Hematopoietic multipotent progenitor cell treated with erythropoietin and hydrocortisone succinate and interleukin-3 and kit ligand, for 6 days (in vitro differentiated cells): ENCODE results near the gene TBC1D22A.

ENCODE experiments used
- DNase-seq: peaks from one replicate; pipeline ENCODE4 v3.0.0-alpha.2; 2015

Gene TBC1D22A

GRCh38 chr22:46862418-46863324 is 100.2 kb downstream of the TBC1D22A start:
- DNase-seq: no peak

GRCh38 chr22:46863794-46864193 is 101.3 kb downstream of the TBC1D22A start:
- DNase-seq: no peak

GRCh38 chr22:46864314-46865051 is 102.0 kb downstream of the TBC1D22A start:
- DNase-seq: no peak

GRCh38 chr22:46865052-46865434 is 102.6 kb downstream of the TBC1D22A start:
- DNase-seq: no peak

DNA sequence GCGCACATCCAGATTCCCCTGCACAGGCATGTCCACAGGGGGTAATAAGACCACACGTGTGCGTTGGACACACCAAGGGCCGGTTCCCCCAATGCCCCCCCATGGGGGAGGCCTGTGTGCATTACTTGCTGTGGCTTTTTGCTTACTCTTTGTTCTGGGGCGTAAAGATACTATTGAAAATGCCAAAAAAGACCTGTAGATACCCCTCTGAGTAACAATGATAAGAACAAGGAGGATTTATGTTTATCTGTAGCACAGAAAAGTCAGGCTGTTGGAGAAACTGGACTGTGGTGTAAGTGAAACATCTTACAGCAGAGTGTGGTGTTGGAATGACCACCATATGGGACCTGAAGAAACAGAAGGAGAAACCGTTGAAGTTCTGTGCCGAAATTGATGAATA is 103.2 kb downstream of the TBC1D22A start:
- DNase-seq: no peak

- DNase-seq: no peak
Observed at GRCh38 chr22:46866591-46866990, 104.1 kb downstream of the TBC1D22A start.

- no peak for DNase-seq
Observed at GRCh38 chr22:46867106-46867505, 104.7 kb downstream of the TBC1D22A start.

DNA sequence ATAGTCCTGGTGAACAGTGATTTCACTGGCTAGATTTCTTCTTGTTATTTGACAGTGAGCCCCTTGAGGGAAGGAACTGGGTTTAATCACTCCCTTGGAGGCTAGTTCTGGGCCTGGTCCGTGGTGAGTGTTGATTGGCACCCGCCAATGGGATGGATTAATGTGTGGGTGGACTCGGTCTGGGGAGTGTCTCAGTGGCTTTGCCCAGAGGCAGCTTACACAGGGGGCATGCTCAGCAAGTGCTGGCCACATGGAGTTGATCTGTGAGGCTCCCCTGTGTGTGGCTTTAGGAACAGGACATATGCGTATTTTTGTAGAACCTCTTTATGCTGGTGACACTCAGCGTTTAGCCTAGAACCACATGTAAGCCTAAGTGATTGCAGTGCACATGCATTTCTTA is 106.9 kb downstream of the TBC1D22A start:
- no peak for DNase-seq

GRCh38 chr22:46869831-46870441 is 107.5 kb downstream of the TBC1D22A start:
- DNase-seq: no peak

DNA sequence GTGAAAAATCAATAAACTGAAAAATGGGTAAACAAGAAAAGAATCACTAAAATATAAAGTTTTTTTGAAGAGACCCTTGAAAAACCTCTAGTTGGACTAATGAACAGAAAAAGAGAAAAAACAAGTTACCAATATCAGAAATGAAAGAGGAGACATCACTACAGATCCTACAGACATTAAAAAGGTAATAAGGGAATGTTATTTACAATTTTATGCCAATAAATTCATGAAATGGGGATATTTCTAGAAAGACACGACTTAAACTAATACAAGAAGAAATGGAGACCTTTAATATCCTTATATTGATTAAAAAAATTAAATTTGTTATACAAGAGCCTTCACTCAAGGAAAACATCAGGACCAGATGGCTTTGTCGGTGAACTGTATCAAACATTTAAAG is 109.4 kb downstream of the TBC1D22A start:
- no peak for DNase-seq

DNA sequence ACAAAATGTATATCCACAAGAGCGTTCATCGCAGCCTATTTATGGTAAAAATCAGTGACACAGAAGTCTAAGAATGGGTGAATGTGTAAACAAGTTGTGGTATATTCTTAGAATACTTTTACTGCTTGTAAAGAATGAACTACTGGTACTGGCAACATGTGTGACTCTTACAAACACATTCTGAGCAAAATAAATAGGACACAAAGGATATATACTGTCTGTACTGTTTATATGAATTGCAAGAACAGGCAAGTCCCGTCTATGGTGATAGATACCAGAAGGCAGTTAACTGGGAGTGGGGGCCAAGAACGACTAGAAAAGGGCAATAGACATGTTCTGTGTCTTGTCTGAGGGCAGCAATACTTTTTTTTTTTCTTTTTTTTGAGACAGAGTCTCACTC is 112.6 kb downstream of the TBC1D22A start:
- no peak for DNase-seq

DNA sequence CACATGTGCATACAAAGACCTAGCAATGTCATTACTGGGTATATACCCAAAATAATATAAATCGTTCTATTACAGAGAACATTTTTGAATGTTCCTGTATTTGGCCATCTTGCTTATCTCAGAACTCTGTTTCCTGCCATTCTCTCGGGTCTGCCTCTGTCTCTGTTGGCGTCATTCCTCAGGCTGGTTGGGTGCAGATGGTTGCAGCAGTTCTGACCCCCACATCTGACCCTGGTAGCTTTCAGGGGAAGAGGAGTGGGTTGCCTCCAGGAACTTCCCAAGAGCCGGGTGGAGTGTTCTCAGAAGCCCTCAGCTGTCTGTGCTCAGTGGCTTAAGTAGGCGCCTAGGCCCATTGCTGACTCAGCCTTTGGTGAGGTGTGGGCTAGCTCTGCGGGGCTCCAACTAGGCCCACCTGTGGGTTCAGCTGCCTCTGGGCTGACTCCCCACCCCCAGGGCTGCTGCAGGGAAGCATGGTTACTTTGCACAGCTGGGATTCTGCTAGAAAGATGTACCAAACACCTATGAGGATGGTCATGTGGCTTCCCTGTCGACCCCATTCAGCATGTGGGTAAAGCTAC is 114.0 kb downstream of the TBC1D22A start:
- peak; percentile 8 for DNase-seq

DNA sequence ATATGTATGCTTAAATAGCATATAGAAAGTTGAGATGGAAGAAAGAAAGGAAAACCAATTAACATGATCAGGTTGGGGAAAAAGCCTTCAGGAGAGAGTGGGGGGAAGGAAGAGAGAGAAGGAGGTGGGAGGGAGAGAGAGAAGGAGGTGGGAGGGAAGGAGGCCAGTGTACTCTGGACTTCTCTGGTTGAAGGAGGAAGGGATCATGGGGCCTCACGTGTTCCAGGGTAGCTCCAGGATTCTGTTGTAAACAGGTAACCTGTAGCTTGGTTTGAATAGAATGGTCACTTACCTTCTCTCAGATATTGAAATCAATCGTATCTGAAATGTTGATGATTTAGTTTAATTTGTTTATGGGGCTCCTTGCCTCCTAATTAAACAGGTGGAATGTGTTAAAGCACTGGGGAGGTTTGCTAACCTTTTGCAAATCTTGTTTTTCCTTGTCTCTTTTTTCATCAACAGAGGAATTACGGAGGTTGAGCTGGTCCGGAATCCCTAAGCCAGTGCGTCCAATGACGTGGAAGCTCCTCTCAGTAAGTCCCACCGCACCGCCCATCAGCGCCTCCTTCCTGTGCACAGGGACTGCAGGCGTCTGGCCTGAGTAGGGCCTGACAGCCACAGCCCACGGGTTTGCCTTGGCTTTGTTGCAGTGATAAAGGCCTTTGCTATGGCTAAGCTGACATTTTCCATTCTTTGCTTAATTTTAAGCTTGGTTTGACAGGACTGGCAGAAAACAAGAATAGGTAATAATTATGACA is 115.9 kb downstream of the TBC1D22A start:
- no peak for DNase-seq

DNA sequence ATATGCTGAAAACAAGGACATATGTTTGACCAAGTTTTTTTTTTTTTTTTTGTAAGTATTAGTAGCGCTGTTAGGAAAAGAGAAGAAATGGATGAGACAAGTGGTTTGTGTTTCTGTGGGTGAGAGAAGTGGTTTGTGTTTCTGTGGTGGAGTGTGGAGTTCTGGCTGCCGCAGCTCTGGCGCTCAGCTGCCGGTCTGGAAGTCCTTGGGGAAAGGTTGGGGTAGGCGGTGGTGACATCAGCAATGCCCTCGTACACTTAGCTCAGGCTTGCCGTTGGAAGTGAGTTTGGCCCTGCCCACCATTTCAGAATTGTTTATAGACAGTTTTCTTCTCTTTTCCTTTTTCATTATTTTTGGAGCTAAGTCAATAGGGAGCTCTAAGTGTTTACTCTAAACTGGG is 116.6 kb downstream of the TBC1D22A start:
- DNase-seq: no peak

DNA sequence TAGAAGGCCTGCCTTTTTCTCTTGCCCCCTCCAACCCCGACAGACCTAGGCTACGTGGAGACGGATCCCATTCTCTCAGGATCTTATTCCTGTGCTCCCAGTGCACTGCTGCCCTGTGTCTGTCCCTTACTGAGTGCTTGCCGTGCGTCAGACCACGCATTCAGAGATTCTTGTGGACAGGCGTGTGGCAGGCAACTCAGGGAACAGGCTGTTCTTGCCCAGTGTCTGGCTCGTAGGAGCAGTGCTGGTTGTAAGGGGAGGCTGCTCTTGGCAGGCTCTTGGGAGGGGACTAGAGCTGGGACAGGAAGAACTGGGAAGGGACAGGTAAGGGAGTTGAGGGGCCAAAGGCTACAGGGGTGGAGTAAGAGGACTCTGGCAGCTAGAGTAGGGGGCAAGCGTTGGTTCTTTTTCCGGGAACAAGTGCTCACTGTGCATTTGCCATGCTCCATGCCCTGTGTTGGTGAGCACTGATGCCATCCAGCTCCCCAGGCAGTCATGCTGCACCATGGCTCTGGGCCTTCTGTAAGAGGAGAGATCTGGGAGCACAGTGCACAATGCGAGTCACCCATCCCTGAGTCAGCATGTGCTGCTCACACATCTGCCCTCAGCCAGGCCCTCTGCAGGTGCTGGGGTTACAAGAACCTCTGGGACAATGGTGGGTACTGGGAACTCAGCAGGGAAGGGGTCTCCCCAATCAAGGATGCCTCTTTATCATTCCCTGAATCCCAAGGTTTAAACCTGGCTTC is 119.1 kb downstream of the TBC1D22A start:
- no peak for DNase-seq

- DNase-seq: no peak
Observed at GRCh38 chr22:46883092-46883910, 120.9 kb downstream of the TBC1D22A start.

- no peak for DNase-seq
Observed at GRCh38 chr22:46884365-46884764, 121.9 kb downstream of the TBC1D22A start.

DNA sequence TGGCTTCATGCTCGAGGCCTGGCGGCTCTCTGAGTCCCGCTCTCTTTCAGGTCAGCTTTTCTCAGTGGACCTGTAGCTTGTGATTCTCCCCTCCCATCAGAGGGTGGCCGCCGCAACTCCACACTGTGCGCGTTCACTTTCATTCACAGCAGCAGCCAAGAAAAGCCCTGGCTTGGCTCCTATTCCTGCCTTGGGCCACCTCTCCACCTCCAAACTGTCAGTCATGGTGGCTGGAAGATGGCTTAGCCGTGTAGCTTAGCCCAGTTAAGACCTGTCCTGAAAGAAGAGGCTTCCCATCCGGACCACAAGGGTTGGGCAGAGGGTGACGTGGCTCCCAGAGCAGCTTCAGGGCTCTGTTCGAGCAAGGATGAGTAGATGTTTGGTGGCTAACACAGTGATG is 125.5 kb downstream of the TBC1D22A start:
- no peak for DNase-seq

- DNase-seq: no peak
Observed at GRCh38 chr22:46890819-46891218, 128.4 kb downstream of the TBC1D22A start.

DNA sequence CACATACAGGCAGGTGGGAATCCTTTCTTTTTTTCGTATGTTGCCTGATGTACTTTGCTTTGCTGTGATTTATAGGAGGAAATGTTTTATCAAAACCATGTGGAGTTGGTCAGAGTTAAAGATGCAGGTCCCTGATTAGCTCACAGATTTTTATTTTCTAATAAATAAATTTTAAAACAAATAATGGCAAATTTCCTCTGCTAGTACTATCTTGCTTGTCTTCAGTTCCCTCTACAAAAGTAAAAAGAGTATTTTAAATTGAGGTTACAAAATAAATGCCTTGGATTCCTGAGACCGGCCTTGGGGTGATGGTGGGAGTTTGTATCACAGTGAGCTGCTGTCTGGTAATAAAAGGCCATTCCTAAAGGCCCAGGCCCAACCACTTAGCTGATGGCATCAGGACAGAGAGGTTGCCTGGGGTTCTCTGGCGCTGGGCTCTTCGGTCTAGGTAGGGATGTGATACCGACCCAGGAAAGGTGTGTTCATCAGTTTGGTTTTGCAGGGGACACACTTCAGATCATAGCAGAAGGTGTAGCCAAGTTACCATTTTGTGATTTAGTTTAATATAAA is 129.0 kb downstream of the TBC1D22A start:
- DNase-seq: no peak

DNA sequence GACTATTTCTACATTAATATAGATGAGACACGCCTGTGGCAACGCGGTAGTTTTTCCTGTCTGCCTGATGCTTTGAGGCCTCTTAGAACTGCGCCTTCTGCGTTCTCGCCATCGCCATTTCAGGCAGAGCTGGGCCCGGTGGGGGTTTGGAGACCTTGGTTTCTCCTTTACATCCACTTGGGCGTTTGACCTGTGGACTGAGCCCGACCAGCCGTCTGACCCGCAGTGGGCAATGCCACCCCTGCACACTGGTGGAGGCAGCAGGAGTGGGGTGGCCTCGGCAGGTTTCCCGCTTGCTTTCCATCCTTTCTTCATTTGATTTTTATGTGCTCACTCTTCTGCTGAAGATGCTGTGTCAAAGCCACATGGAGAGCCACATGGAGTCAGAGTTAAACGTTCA is 130.4 kb downstream of the TBC1D22A start:
- DNase-seq: no peak
